Mucosa of rectum (tissue), 2 donors: Measurements from ENCODE around the gene VOPP1.

Experiments
- H3K27ac ChIP-seq, 2 donors: one replicate each; pipeline ENCODE4 v1.7.0; 2013; ENCODE audit warnings: inconsistent platforms in 2 of 2, low read depth in 2 of 2, low read length in 2 of 2
- H3K27me3 ChIP-seq, 2 donors: one replicate each; pipeline ENCODE4 v1.7.0; 2013; ENCODE audit warnings: low read length in 2 of 2; ENCODE audit not compliant: control insufficient read depth in 2 of 2, insufficient read depth in 2 of 2
- H3K36me3 ChIP-seq, 2 donors: one replicate each; pipeline ENCODE4 v1.7.0; 2013; ENCODE audit warnings: low read length in 2 of 2; ENCODE audit not compliant: control insufficient read depth in 2 of 2, insufficient read depth in 2 of 2
- H3K4me1 ChIP-seq, 2 donors: one replicate each; pipeline ENCODE4 v1.7.0; 2013; ENCODE audit warnings: low read length in 2 of 2, mild to moderate bottlenecking in 1 of 2; ENCODE audit not compliant: control insufficient read depth in 2 of 2, insufficient read depth in 2 of 2
- H3K4me3 ChIP-seq, 2 donors: one replicate each; pipeline ENCODE4 v1.7.0; 2013; ENCODE audit warnings: low read length in 2 of 2
- H3K9ac ChIP-seq, 2 donors: one replicate each; pipeline ENCODE4 v1.7.0; 2013; ENCODE audit warnings: low read length in 2 of 2, low read depth in 1 of 2, mild to moderate bottlenecking in 1 of 2
- H3K9me3 ChIP-seq, 2 donors: one replicate each; pipeline ENCODE4 v1.7.0; 2013; ENCODE audit warnings: low read length in 2 of 2; ENCODE audit not compliant: control insufficient read depth in 2 of 2
- donor health status: healthy.
- donor health status: Normal muscosa, but diverticular disease.

VOPP1 gene

GRCh38 chr7:55504093-55504859 is 68.0 kb downstream of the VOPP1 start:
- Histone ChIP-seq H3K4me1 (peaks cover 0 to 2% of the 10 kb centered on the region in 2 donors), H3K36me3 (peaks cover 10 to 15% of the 10 kb centered on the region in 2 donors), H3K9me3 (no peaks in the 10 kb centered on the region), H3K27ac (no peak overlapping the region), H3K27me3 (no peaks in the 10 kb centered on the region), H3K9ac (no peak overlapping the region), H3K4me3 (no peak overlapping the region)

GRCh38 chr7:55502858-55503440 is 69.4 kb downstream of the VOPP1 start:
- Histone ChIP-seq H3K27me3 (no peaks in the 10 kb centered on the region), H3K9ac (no peak overlapping the region), H3K9me3 (no peaks in the 10 kb centered on the region), H3K36me3 (peaks cover 12 to 15% of the 10 kb centered on the region in 2 donors), H3K4me1 (peaks cover 0 to 3% of the 10 kb centered on the region in 2 donors), H3K4me3 (no peak overlapping the region), H3K27ac (no peak overlapping the region)

- peaks cover 0 to 3% of the 10 kb centered on the region in 2 donors for H3K4me1 ChIP-seq
- H3K36me3 ChIP-seq, result peaks cover 16 to 19% of the 10 kb centered on the region in 2 donors
- no peak overlapping the region for H3K4me3 ChIP-seq
Observed at GRCh38 chr7:55502124-55502857, 70.0 kb downstream of the VOPP1 start.

GRCh38 chr7:55501611-55502010 is 70.7 kb downstream of the VOPP1 start:
- Histone ChIP-seq H3K4me3 (no peak overlapping the region), H3K36me3 (peaks cover 23 to 25% of the 10 kb centered on the region in 2 donors), H3K27me3 (no peaks in the 10 kb centered on the region), H3K9me3 (no peaks in the 10 kb centered on the region), H3K4me1 (peaks cover 0 to 3% of the 10 kb centered on the region in 2 donors), H3K9ac (no peak overlapping the region), H3K27ac (no peak overlapping the region)

More at GRCh38 chr7:55502124-55502857, 70.0 kb downstream of the VOPP1 start:
- Histone ChIP-seq H3K9ac (no peak overlapping the region), H3K27ac (no peak overlapping the region), H3K27me3 (no peaks in the 10 kb centered on the region), H3K9me3 (no peaks in the 10 kb centered on the region)

GRCh38 chr7:55500117-55500756 is 72.1 kb downstream of the VOPP1 start:
- Histone ChIP-seq H3K4me3 (no peak overlapping the region), H3K36me3 (peaks cover 29 to 39% of the 10 kb centered on the region in 2 donors), H3K27ac (no peak overlapping the region), H3K27me3 (no peaks in the 10 kb centered on the region), H3K4me1 (peaks cover 0 to 3% of the 10 kb centered on the region in 2 donors), H3K9me3 (no peaks in the 10 kb centered on the region), H3K9ac (no peak overlapping the region)

- no peaks in the 10 kb centered on the region for H3K9me3 ChIP-seq
- H3K27me3 ChIP-seq, result no peaks in the 10 kb centered on the region
- H3K4me3 ChIP-seq, result no peak overlapping the region
- no peak overlapping the region for H3K27ac ChIP-seq
- H3K36me3 ChIP-seq, result peaks cover 29 to 37% of the 10 kb centered on the region in 2 donors
- H3K9ac ChIP-seq, result no peak overlapping the region
- peaks cover 0 to 3% of the 10 kb centered on the region in 2 donors for H3K4me1 ChIP-seq
Observed at GRCh38 chr7:55499591-55499990, 72.7 kb downstream of the VOPP1 start.

- Histone ChIP-seq H3K4me1 (peaks cover 0 to 3% of the 10 kb centered on the region in 2 donors), H3K27me3 (no peaks in the 10 kb centered on the region), H3K4me3 (no peak overlapping the region), H3K27ac (no peak overlapping the region), H3K36me3 (peaks cover 29 to 37% of the 10 kb centered on the region in 2 donors), H3K9me3 (no peaks in the 10 kb centered on the region), H3K9ac (no peak overlapping the region)
Observed at GRCh38 chr7:55498770-55499169, 73.5 kb downstream of the VOPP1 start.

GRCh38 chr7:55498142-55498541 is 74.2 kb downstream of the VOPP1 start:
- H3K36me3 ChIP-seq, result peaks cover 29 to 37% of the 10 kb centered on the region in 2 donors
- no peak overlapping the region for H3K4me3 ChIP-seq
- no peaks in the 10 kb centered on the region for H3K9me3 ChIP-seq

GRCh38 chr7:55497521-55497920 is 74.8 kb downstream of the VOPP1 start:
- Histone ChIP-seq H3K27ac (no peak overlapping the region), H3K9ac (no peak overlapping the region), H3K36me3 (peaks cover 29 to 39% of the 10 kb centered on the region in 2 donors), H3K4me3 (no peak overlapping the region), H3K9me3 (no peaks in the 10 kb centered on the region), H3K27me3 (no peaks in the 10 kb centered on the region), H3K4me1 (peaks cover 0 to 3% of the 10 kb centered on the region in 2 donors)

More at GRCh38 chr7:55498142-55498541, 74.2 kb downstream of the VOPP1 start:
- Histone ChIP-seq H3K27ac (no peak overlapping the region), H3K27me3 (no peaks in the 10 kb centered on the region), H3K4me1 (peaks cover 0 to 3% of the 10 kb centered on the region in 2 donors), H3K9ac (no peak overlapping the region)
